HepG2 (cell line): ENCODE results near the gene CAGE1. TPM values are rescaled to one million over a fixed set of nuclear protein-coding genes. Genes with fewer than 3 reads are reported as not detected.

Source experiments
- ATAC-seq: fragments of 200-7000 bp; cut with Tn5 transposase; 3 replicates; pipeline ENCODE4 v1.9.1; 2020; ENCODE audit warnings: mild to moderate bottlenecking, moderate library complexity
- BruUV-seq: library from RNA; stranded (reverse); fragments of 400-500 nt; replicated peaks from 2 replicates; lab custom pipeline; 2021; lab: Mats Ljungman, UMichigan
- CTCF ChIA-PET: fragments of 300-600 bp; formaldehyde crosslinking; extraction: SDS; loops from one replicate; lab custom pipeline; 2021; ENCODE audit warnings: low total read pairs, inconsistent platforms, low intra/inter-chr PET ratio; lab: Yijun Ruan, JAX
- POLR2A ChIA-PET: fragments of 350-600 bp; sonication (Branson Sonifier 250); formaldehyde crosslinking; loops from one replicate; lab custom pipeline; 2020; ENCODE audit warnings: antibody characterized with exemption, inconsistent platforms; lab: Yijun Ruan, JAX
- DNase-seq: peaks from one replicate; pipeline ENCODE4 v3.0.0-alpha.2; 2015; ENCODE audit warnings: low spot score
- FAIRE-seq: peaks from 3 replicates; lab custom pipeline; 2011; peaks lifted over from hg19 to GRCh38; lab: Jason Lieb, UNC
- H2AFZ ChIP-seq: one replicate; pipeline ENCODE4 v1.6.1; 2011; ENCODE audit warnings: low read length, inconsistent platforms
- H3K27ac ChIP-seq: fragments of 300-600 bp; 3 replicates; pipeline ENCODE4 v1.8.0; 2011; ENCODE audit warnings: mixed run types, mild to moderate bottlenecking, mixed read lengths, low read length, inconsistent platforms; ENCODE audit not compliant: insufficient read depth; ENCODE audit errors: extremely low read length
- H3K27me3 ChIP-seq, 2 experiments: fragments of 200-600 bp in 1 of 2; 2 replicates in 1 of 2; 3 replicates in 1 of 2; pipeline versions ENCODE4 v1.6.0 to v1.8.0; 2011; ENCODE audit warnings: low read length in 2 of 2, mild to moderate bottlenecking in 2 of 2, moderate library complexity in 2 of 2, inconsistent platforms in 1 of 2; ENCODE audit not compliant: insufficient read depth in 2 of 2, control insufficient read depth in 1 of 2
- H3K36me3 ChIP-seq, 2 experiments: fragments of 200-600 bp in 1 of 2; replicated peaks in 1 of 2; 2 replicates in 1 of 2; 3 replicates in 1 of 2; pipeline versions ENCODE4 v1.5.1 to v1.8.0; 2011; ENCODE audit warnings: low read length in 2 of 2, inconsistent platforms in 1 of 2; ENCODE audit not compliant: insufficient read depth in 2 of 2, control insufficient read depth in 1 of 2
- H3K4me1 ChIP-seq: 2 replicates; pipeline ENCODE4 v1.5.1; 2012; ENCODE audit warnings: low read length, inconsistent platforms; ENCODE audit not compliant: insufficient read depth
- H3K4me2 ChIP-seq: 2 replicates; pipeline ENCODE4 v1.6.0; 2011; ENCODE audit warnings: low read depth, low read length, inconsistent platforms
- H3K4me3 ChIP-seq, 3 experiments: fragments of 200-600 bp in 1 of 3; sonication (generic), shearing (Covaris generic) in 1 of 3; replicated peaks in 1 of 3; 2 replicates each; pipeline ENCODE4 v1.5.1; 2011 to 2016; ENCODE audit warnings: low read length in 3 of 3, inconsistent platforms in 2 of 3, low read depth in 2 of 3, mild to moderate bottlenecking in 2 of 3, control low read depth in 1 of 3, mixed read lengths in 1 of 3; ENCODE audit not compliant: insufficient read depth in 1 of 3
- H3K79me2 ChIP-seq: one replicate; pipeline ENCODE4 v1.6.1; 2011; ENCODE audit warnings: low read length, inconsistent platforms; ENCODE audit not compliant: insufficient read depth
- H3K9ac ChIP-seq: 2 replicates; pipeline ENCODE4 v1.6.0; 2011; ENCODE audit warnings: mild to moderate bottlenecking, low read depth, low read length, inconsistent platforms; ENCODE audit not compliant: insufficient read depth
- H3K9me3 ChIP-seq: 2 replicates; pipeline ENCODE4 v1.5.1; 2012; ENCODE audit warnings: mild to moderate bottlenecking, low read length
- H4K20me1 ChIP-seq: 2 replicates; pipeline ENCODE4 v1.6.0; 2011; ENCODE audit warnings: inconsistent platforms, mild to moderate bottlenecking, low read length, moderate library complexity; ENCODE audit not compliant: insufficient read depth
- CEBPG ChIP-seq: IDR thresholded peaks from 2 replicates; pipeline ENCODE4 v1.6.1; 2016
- DZIP1 ChIP-seq: sonication (generic); formaldehyde crosslinking; IDR thresholded peaks from 2 replicates; pipeline ENCODE4 v1.5.0; 2020; ENCODE audit warnings: mild to moderate bottlenecking, missing genetic modification reagents
- FOSL2 ChIP-seq: sonication (generic); formaldehyde crosslinking; IDR thresholded peaks from 2 replicates; pipeline ENCODE4 v1.4.0; 2020; ENCODE audit warnings: missing genetic modification reagents
- GATAD2A ChIP-seq: IDR thresholded peaks from 2 replicates; pipeline ENCODE4 v1.6.1; 2016
- GPN1 ChIP-seq: sonication (generic); formaldehyde crosslinking; IDR thresholded peaks from 2 replicates; pipeline ENCODE4 v1.5.1; 2020; ENCODE audit warnings: missing genetic modification reagents, borderline replicate concordance
- GTF2F1 ChIP-seq: fragments of 150-350 bp; IDR thresholded peaks from 2 replicates; pipeline ENCODE4 v1.6.1; 2014; ENCODE audit warnings: low read length
- HDAC2 ChIP-seq: sonication (generic); formaldehyde crosslinking; IDR thresholded peaks from 2 replicates; pipeline ENCODE4 v1.4.0; 2020; ENCODE audit warnings: missing genetic modification reagents
- HDAC6 ChIP-seq: fragments of 200-600 bp; sonication (generic); IDR thresholded peaks from 2 replicates; pipeline ENCODE4 v1.7.0; 2017; ENCODE audit warnings: mild to moderate bottlenecking, antibody characterized with exemption, low read length, low read depth
- HNF4A ChIP-seq: sonication (generic); formaldehyde crosslinking; IDR thresholded peaks from 2 replicates; pipeline ENCODE4 v1.4.0; 2020; ENCODE audit warnings: missing genetic modification reagents
- MED1 ChIP-seq: sonication (generic); formaldehyde crosslinking; IDR thresholded peaks from 2 replicates; pipeline ENCODE4 v1.4.0; 2020; ENCODE audit warnings: missing genetic modification reagents
- SIX1 ChIP-seq: sonication (generic); formaldehyde crosslinking; IDR thresholded peaks from 2 replicates; pipeline ENCODE4 v1.4.0; 2020; ENCODE audit warnings: missing genetic modification reagents, borderline replicate concordance
- ZBTB25 ChIP-seq: IDR thresholded peaks from 2 replicates; pipeline ENCODE4 v1.6.1; 2018; ENCODE audit warnings: missing genetic modification reagents
- ZBTB3 ChIP-seq: sonication (generic); formaldehyde crosslinking; IDR thresholded peaks from 2 replicates; pipeline ENCODE4 v1.4.0; 2020; ENCODE audit warnings: low read depth, mild to moderate bottlenecking, moderate library complexity, missing genetic modification reagents, borderline replicate concordance
- ZNF292 ChIP-seq: sonication (generic); formaldehyde crosslinking; IDR thresholded peaks from 2 replicates; pipeline ENCODE4 v1.8.1; 2022; ENCODE audit warnings: mild to moderate bottlenecking, low read depth, missing genetic modification reagents, borderline replicate concordance
- ZNF484 ChIP-seq: sonication (generic); formaldehyde crosslinking; IDR thresholded peaks from 2 replicates; pipeline ENCODE4 v1.5.1; 2020; ENCODE audit warnings: mild to moderate bottlenecking, low read depth, missing genetic modification reagents, borderline replicate concordance
- ZNF878 ChIP-seq: sonication (generic); formaldehyde crosslinking; IDR thresholded peaks from 2 replicates; pipeline ENCODE4 v1.8.1; 2023; ENCODE audit warnings: mild to moderate bottlenecking, missing genetic modification reagents, moderate library complexity
- WGBS: methylation state at CpG from one replicate; pipeline ENCODE4 v1.1.6; 2017; ENCODE audit warnings: low lambda C conversion rate; 5-methylcytosine and 5-hydroxymethylcytosine counted together
- in situ Hi-C: cut with HindIII; loops from 2 replicates; pipeline ENCODE4 v1.10.0; 2017; ENCODE audit warnings: low pct_unique_long_range_greater_than_20kb; ENCODE audit not compliant: extremely low pct_ligation_motif_present
- intact Hi-C: fragments of 100-400 bp; cut with micrococcal nuclease; formaldehyde crosslinking; loops from one replicate; pipeline ENCODE4 v1.10.0; 2022; ENCODE audit not compliant: unreplicated experiment
- polyA plus RNA-seq, 8 experiments: library from polyadenylated mRNA; depleted of rRNA in 3 of 8; stranded (reverse) in 7 of 8; unstranded in 1 of 8; fragments of >200 nt; fragmentation: Illumina TruSeq in 4 of 8; extraction: Trizol in 4 of 8; gene quantifications; 2 replicates each; pipeline versions ENCODE4 v1.2.1 to v1.2.3, GENCODE V29; 2011 to 2016; ENCODE audit warnings: low read depth in 4 of 8, missing spikeins in 1 of 8, mixed read lengths in 1 of 8; ENCODE audit not compliant: insufficient read depth in 1 of 8
- total RNA-seq, 5 experiments: library from RNA; depleted of rRNA; stranded (reverse); fragments of >200 nt; fragmentation: Illumina TruSeq; extraction: Trizol; gene quantifications; 2 replicates each; pipeline ENCODE4 v1.2.3, GENCODE V29; 2016; ENCODE audit warnings: low read depth in 1 of 5
- TF ChIP-seq, protein P1 (sequence below): sonication (generic); formaldehyde crosslinking; IDR thresholded peaks from 2 replicates; pipeline ENCODE4 v1.5.0; 2020; ENCODE audit warnings: mild to moderate bottlenecking, missing genetic modification reagents, borderline replicate concordance

CAGE1 gene
- total and polyA plus RNA-seq, 2 of the 13 experiments (the other 11 are each of a cell fraction or from before 2014, with no cell fraction given): 0.03 to 0.15 TPM

GRCh38 chr6:7341989-7342742 lies 47.4 kb downstream of the CAGE1 start:
- Histone ChIP-seq H2AFZ (no peak overlapping the region), H3K79me2 (no peaks in the 10 kb centered on the region), H3K9me3 (no peaks in the 10 kb centered on the region), H3K27me3 (no peaks in the 10 kb centered on the region; a peak in 1 of 5 replicates), H3K4me3 (no peak overlapping the region), H3K36me3 (no peaks in the 10 kb centered on the region), H4K20me1 (no peaks in the 10 kb centered on the region), H3K9ac (no peak overlapping the region), H3K4me2 (peak overlapping the region; percentile 38), H3K27ac (no peak overlapping the region), H3K4me1 (peaks cover 37% of the 10 kb centered on the region)
- DNase-seq: peak; percentile 91
- intact Hi-C loops (loop anchor here (1.0 kb wide), 1 partner anchor 47 kb away; the partner anchor contains the start of genes CAGE1 and RIOK1), in situ Hi-C loops (no loop called here)
- FAIRE-seq: peak; percentile 81
- 34% methylated on average over 9 of the region's 9 CpGs for WGBS
- ChIA-PET POLR2A (interaction anchor here (1.0 to 2.4 kb wide), 2 partner anchors 10 to 47 kb away, joined by 3 to 7 read pairs; partner anchors contain the start of genes CAGE1 and RIOK1), CTCF (no interaction called here)
- ATAC-seq: peak; percentile 93
- BruUV-seq: no TSS peak
- TF ChIP-seq ZNF878 (CRISPR knock-in tag): peak; percentile 48; the same call in 1 of the 2 replicates
- peak; percentile 21; the same call in 1 of the 2 replicates for TF ChIP-seq HNF4A (CRISPR knock-in tag)
- TF ChIP-seq ZNF292 (CRISPR knock-in tag): peak; percentile 90; the same call in 1 of the 2 replicates
- peak; percentile 59; the same call in 1 of the 2 replicates for TF ChIP-seq HDAC2 (CRISPR knock-in tag)
- TF ChIP-seq DZIP1: no peak
- no peak; the same call in 1 of the 2 replicates for TF ChIP-seq SIX1
- TF ChIP-seq, protein P1, sequence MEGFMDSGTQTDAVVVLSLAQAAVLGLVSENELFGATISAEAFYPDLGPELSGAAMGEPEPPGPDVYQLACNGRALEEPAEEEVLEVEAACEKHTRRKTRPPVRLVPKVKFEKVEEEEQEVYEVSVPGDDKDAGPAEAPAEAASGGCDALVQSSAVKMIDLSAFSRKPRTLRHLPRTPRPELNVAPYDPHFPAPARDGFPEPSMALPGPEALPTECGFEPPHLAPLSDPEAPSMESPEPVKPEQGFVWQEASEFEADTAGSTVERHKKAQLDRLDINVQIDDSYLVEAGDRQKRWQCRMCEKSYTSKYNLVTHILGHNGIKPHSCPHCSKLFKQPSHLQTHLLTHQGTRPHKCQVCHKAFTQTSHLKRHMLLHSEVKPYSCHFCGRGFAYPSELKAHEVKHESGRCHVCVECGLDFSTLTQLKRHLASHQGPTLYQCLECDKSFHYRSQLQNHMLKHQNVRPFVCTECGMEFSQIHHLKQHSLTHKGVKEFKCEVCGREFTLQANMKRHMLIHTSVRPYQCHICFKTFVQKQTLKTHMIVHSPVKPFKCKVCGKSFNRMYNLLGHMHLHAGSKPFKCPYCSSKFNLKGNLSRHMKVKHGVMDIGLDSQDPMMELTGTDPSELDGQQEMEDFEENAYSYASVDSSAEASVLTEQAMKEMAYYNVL (CRISPR knock-in tag): 0 out of 2 replicates have a peak, but pooled peaks have one; percentile 27
- TF ChIP-seq CEBPG (CRISPR knock-in tag): 0 out of 2 replicates have a peak, but pooled peaks have one; percentile 27
- TF ChIP-seq MED1 (CRISPR knock-in tag): peak; percentile 53
- peak; percentile 100 for TF ChIP-seq FOSL2 (CRISPR knock-in tag)
- no peak for TF ChIP-seq HDAC6
- TF ChIP-seq GATAD2A (CRISPR knock-in tag): peak; percentile 77
- TF ChIP-seq ZBTB3: no peak
- TF ChIP-seq ZNF484 (CRISPR knock-in tag): no peak
- no peak for TF ChIP-seq GTF2F1
- 0 out of 2 replicates have a peak, but pooled peaks have one; percentile 16 for TF ChIP-seq ZBTB25
- no peak for TF ChIP-seq GPN1 (CRISPR knock-in tag)
